Epithelial cell of proximal tubule (primary cell): ENCODE data around the gene B4GALT1. TPM values are rescaled to one million over a fixed set of nuclear protein-coding genes. Genes with fewer than 3 reads are reported as not detected.

Experiments used
- DNase-seq: peaks from one replicate; pipeline ENCODE4 v3.0.0-alpha.2; 2011; ENCODE audit warnings: low read depth
- H3K4me3 ChIP-seq: 2 replicates; pipeline ENCODE4 v1.5.1; 2011; ENCODE audit warnings: low read depth, mild to moderate bottlenecking, low read length
- CTCF ChIP-seq: conservative IDR thresholded peaks from 2 replicates; pipeline ENCODE4 v1.5.1; 2012; ENCODE audit warnings: low read depth, mild to moderate bottlenecking, low read length
- total RNA-seq: library from RNA; depleted of rRNA; stranded (reverse); fragments of >200 nt; gene quantifications from 2 replicates; pipeline ENCODE4 v1.2.3, GENCODE V29; 2015

B4GALT1 gene
- total RNA-seq, 1 donor from 2014 or later = 60.7 TPM

GRCh38 chr9:33139421-33140228 is 27.5 kb downstream of the B4GALT1 start:
- DNase-seq = no peak
- H3K4me3 ChIP-seq = peak overlapping the region; percentile 3
- TF ChIP-seq CTCF = no peak

GRCh38 chr9:33138768-33139167 is 28.4 kb downstream of the B4GALT1 start:
- no peak for TF ChIP-seq CTCF
- H3K4me3 ChIP-seq = no peak overlapping the region
- DNase-seq = no peak

- no peak for DNase-seq
- no peak for TF ChIP-seq CTCF
These were observed 29.3 kb downstream of the B4GALT1 start for GRCh38 chr9:33137781-33138264.

GRCh38 chr9:33136721-33137670 is 30.1 kb downstream of the B4GALT1 start:
- TF ChIP-seq CTCF = no peak
- no peak overlapping the region for H3K4me3 ChIP-seq
- no peak for DNase-seq

More at GRCh38 chr9:33137781-33138264, 29.3 kb downstream of the B4GALT1 start:
- no peak overlapping the region for H3K4me3 ChIP-seq

GRCh38 chr9:33135470-33135958 is 31.6 kb downstream of the B4GALT1 start:
- H3K4me3 ChIP-seq = no peak overlapping the region
- DNase-seq = no peak
- no peak for TF ChIP-seq CTCF

GRCh38 chr9:33135031-33135461 is 32.1 kb downstream of the B4GALT1 start:
- no peak for DNase-seq
- TF ChIP-seq CTCF = no peak
- no peak overlapping the region for H3K4me3 ChIP-seq
